CD4-positive, alpha-beta T cell (primary cell): ENCODE data around the gene PLCH2. TPM values are rescaled to one million over a fixed set of nuclear protein-coding genes. Genes with fewer than 3 reads are reported as not detected.

Source experiments
- ATAC-seq: fragments of 200-7000 bp; cut with Tn5 transposase; one replicate; pipeline ENCODE4 v1.10.0; 2022; ENCODE audit warnings: mild to moderate bottlenecking; ENCODE audit not compliant: poor library complexity
- CTCF ChIA-PET: fragments of 350-600 bp; sonication (Branson Sonifier 250); formaldehyde crosslinking; loops from one replicate; lab custom pipeline; 2021; ENCODE audit warnings: antibody characterized with exemption, inconsistent platforms; lab: Charles Lee
- POLR2A ChIA-PET: fragments of 350-600 bp; sonication (Branson Sonifier 250); formaldehyde crosslinking; loops from one replicate; lab custom pipeline; 2021; ENCODE audit warnings: antibody characterized with exemption, inconsistent platforms; lab: Charles Lee
- DNase-seq, 14 experiments: peaks; one replicate each; pipeline ENCODE4 v3.0.0-alpha.2; 2013 to 2020; ENCODE audit warnings: mixed read lengths in 2 of 14
- H3K27ac ChIP-seq, 2 donors: one replicate each; pipeline versions ENCODE4 v1.5.1 to v1.7.0; 2013; ENCODE audit warnings: low read length in 2 of 2, low read depth in 1 of 2, mild to moderate bottlenecking in 1 of 2
- H3K27me3 ChIP-seq, 2 experiments: 1 replicate in 1 of 2; 2 replicates in 1 of 2; pipeline versions ENCODE4 v1.6.1 to v1.7.0; 2013; ENCODE audit warnings: low read length in 2 of 2, control low read depth in 1 of 2, mild to moderate bottlenecking in 1 of 2, moderate library complexity in 1 of 2; ENCODE audit not compliant: insufficient read depth in 2 of 2, control insufficient read depth in 1 of 2
- H3K36me3 ChIP-seq: one replicate; pipeline ENCODE4 v1.6.1; 2013; ENCODE audit warnings: low read length, control low read depth; ENCODE audit not compliant: insufficient read depth
- H3K4me1 ChIP-seq: one replicate; pipeline ENCODE4 v1.6.1; 2013; ENCODE audit warnings: low read length, control low read depth; ENCODE audit not compliant: insufficient read depth
- H3K4me3 ChIP-seq: one replicate; pipeline ENCODE4 v1.5.1; 2013; ENCODE audit warnings: mild to moderate bottlenecking, low read length, moderate library complexity
- H3K9me3 ChIP-seq, 2 experiments: 1 replicate in 1 of 2; 2 replicates in 1 of 2; pipeline versions ENCODE4 v1.6.1 to v1.7.0; 2013; ENCODE audit warnings: low read length in 2 of 2, mild to moderate bottlenecking in 2 of 2, control low read depth in 1 of 2, moderate library complexity in 1 of 2; ENCODE audit not compliant: control insufficient read depth in 1 of 2, insufficient read depth in 1 of 2
- H3K27ac Mint-ChIP-seq: one replicate; pipeline ENCODE4 v1.8.0; 2020; ENCODE audit warnings: mixed read lengths
- H3K27me3 Mint-ChIP-seq: one replicate; pipeline ENCODE4 v1.8.0; 2021; ENCODE audit warnings: mixed read lengths
- H3K36me3 Mint-ChIP-seq: one replicate; pipeline ENCODE4 v1.8.0; 2021; ENCODE audit warnings: low read depth, mixed read lengths
- H3K4me1 Mint-ChIP-seq: one replicate; pipeline ENCODE4 v1.8.0; 2021; ENCODE audit warnings: low read depth, mixed read lengths
- H3K4me3 Mint-ChIP-seq: one replicate; pipeline ENCODE4 v1.8.0; 2020; ENCODE audit warnings: mild to moderate bottlenecking, mixed read lengths
- H3K9me3 Mint-ChIP-seq: one replicate; pipeline ENCODE4 v1.8.0; 2020; ENCODE audit warnings: mixed read lengths
- intact Hi-C, 2 experiments: fragments of 100-400 bp; cut with DNase I in 1 of 2; cut with micrococcal nuclease in 1 of 2; formaldehyde crosslinking; loops; one replicate each; pipeline versions ENCODE4 v1.15.1 to v1.9.0; 2023 to 2025; cut with DNase I, micrococcal nuclease
- total RNA-seq, 174 experiments: library from RNA in 2 of 174; stranded (reverse) in 2 of 174; gene quantifications; one replicate each; pipeline ENCODE4 v1.2.3 and lab custom pipeline; 2021 to 2026
- TF ChIP-seq, protein P1 (sequence below): fragments of 200-600 bp; IDR thresholded peaks from one replicate; pipeline ENCODE4 v1.8.0; 2022; ENCODE audit warnings: antibody characterized with exemption, mild to moderate bottlenecking

PLCH2 gene
- total RNA-seq, 2 experiments from 2014 or later = 47.6 to 48.1 TPM

DNA sequence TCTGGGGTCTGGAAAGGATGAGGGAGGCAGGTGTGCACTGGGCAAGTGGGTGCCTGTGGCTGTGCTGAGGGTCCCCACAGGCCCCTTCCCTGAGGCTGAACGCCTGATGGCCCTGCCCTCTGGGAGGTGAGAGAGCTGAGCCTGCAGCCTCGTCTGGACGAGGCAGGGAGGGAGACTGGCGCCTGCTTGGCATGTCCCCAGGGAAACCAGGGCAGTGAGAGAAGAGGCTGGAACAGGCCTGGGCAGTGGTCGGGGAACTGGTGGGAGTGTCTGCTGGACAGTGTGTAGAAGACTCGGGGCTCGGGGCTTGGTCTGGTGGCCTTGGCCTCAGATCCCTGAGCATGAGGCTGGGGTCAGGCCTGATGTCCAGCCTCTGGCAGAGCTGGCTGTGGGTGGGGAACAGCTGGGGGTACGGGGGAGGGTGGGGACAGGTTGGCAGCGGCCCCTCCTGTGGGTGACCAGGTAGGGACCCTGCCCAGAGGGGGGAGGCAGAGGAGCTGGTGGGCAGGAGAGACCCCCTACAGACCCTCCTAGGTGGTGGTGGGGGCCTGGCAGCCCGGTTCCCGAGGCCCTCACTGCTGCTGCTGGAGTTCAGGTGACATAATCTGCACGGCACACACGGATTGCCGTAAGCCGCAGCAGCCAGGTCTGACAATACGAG lies 30.8 kb upstream of the PLCH2 start:
- Histone ChIP-seq H3K4me3 (no peak overlapping the region), H3K27me3 (peaks cover 21 to 28% of the 10 kb centered on the region in 2 experiments), H3K9me3 (peaks cover 0 to 7% of the 10 kb centered on the region in 2 experiments), H3K36me3 (no peaks in the 10 kb centered on the region), H3K4me1 (peaks cover 11% of the 10 kb centered on the region), H3K27ac (no peak overlapping the region)
- ChIA-PET POLR2A (no interaction called here), CTCF (no interaction called here)
- ATAC-seq (no peak), DNase-seq (no peak)
- Mint-ChIP-seq H3K4me3 (no peak overlapping the region), H3K36me3 (no peaks in the 10 kb centered on the region), H3K27me3 (peaks cover 8% of the 10 kb centered on the region), H3K27ac (no peak overlapping the region), H3K4me1 (no peaks in the 10 kb centered on the region), H3K9me3 (no peaks in the 10 kb centered on the region)
- TF ChIP-seq, protein P1, sequence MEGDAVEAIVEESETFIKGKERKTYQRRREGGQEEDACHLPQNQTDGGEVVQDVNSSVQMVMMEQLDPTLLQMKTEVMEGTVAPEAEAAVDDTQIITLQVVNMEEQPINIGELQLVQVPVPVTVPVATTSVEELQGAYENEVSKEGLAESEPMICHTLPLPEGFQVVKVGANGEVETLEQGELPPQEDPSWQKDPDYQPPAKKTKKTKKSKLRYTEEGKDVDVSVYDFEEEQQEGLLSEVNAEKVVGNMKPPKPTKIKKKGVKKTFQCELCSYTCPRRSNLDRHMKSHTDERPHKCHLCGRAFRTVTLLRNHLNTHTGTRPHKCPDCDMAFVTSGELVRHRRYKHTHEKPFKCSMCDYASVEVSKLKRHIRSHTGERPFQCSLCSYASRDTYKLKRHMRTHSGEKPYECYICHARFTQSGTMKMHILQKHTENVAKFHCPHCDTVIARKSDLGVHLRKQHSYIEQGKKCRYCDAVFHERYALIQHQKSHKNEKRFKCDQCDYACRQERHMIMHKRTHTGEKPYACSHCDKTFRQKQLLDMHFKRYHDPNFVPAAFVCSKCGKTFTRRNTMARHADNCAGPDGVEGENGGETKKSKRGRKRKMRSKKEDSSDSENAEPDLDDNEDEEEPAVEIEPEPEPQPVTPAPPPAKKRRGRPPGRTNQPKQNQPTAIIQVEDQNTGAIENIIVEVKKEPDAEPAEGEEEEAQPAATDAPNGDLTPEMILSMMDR = no peak
- intact Hi-C loops = no loop called here

DNA sequence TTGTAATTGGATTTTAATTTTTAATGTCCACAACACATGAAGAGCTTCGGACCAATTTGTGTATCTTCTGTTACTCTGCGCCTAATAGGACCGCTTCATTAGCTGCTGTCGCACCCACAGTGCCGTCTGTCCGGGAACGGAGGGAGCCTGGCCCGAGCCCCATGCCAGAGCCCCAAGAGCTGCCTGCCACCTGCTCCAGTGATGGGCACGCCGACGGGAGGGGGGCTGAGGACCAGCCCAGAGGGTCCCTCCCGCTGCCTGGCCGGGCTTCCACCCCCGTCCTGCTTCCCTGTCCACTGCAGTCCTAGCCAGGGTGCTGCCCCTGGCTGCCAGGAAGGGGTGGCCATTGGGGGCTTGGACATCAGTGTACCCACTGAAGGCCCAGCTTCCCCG lies 30.3 kb upstream of the PLCH2 start:
- no peak for ATAC-seq
- POLR2A ChIA-PET = no interaction called here

GRCh38 chr1:2446394-2446793 lies 29.7 kb upstream of the PLCH2 start:
- TF ChIP-seq, protein P1 = no peak
- H3K27ac ChIP-seq = no peak overlapping the region
- DNase-seq = no peak
- ChIA-PET CTCF (no interaction called here), POLR2A (no interaction called here)
- peaks cover 11% of the 10 kb centered on the region for H3K4me1 ChIP-seq
- no peaks in the 10 kb centered on the region for H3K36me3 Mint-ChIP-seq
- H3K36me3 ChIP-seq = no peaks in the 10 kb centered on the region
- H3K27ac Mint-ChIP-seq = no peak overlapping the region
- H3K27me3 Mint-ChIP-seq = peaks cover 8% of the 10 kb centered on the region
- no peak overlapping the region for H3K4me3 ChIP-seq
- no peak for ATAC-seq
- H3K4me1 Mint-ChIP-seq = no peaks in the 10 kb centered on the region
- peaks cover 21 to 28% of the 10 kb centered on the region in 2 experiments for H3K27me3 ChIP-seq
- no peak overlapping the region for H3K4me3 Mint-ChIP-seq
- H3K9me3 ChIP-seq = no peaks in the 10 kb centered on the region
- H3K9me3 Mint-ChIP-seq = no peaks in the 10 kb centered on the region
- intact Hi-C loops = no loop called here

More for the DNA sequence above, 30.3 kb upstream of the PLCH2 start:
- Mint-ChIP-seq H3K27me3 (peaks cover 8% of the 10 kb centered on the region), H3K4me1 (no peaks in the 10 kb centered on the region), H3K4me3 (no peak overlapping the region), H3K9me3 (no peaks in the 10 kb centered on the region), H3K36me3 (no peaks in the 10 kb centered on the region), H3K27ac (no peak overlapping the region)
- TF ChIP-seq, protein P1 = no peak
- intact Hi-C loops = no loop called here
- CTCF ChIA-PET = no interaction called here
- H3K4me1 ChIP-seq = peaks cover 11% of the 10 kb centered on the region
- DNase-seq = no peak
- H3K36me3 ChIP-seq = no peaks in the 10 kb centered on the region
- no peak overlapping the region for H3K4me3 ChIP-seq
- peaks cover 0 to 3% of the 10 kb centered on the region in 2 experiments for H3K9me3 ChIP-seq
- H3K27ac ChIP-seq = no peak overlapping the region
- peaks cover 21 to 28% of the 10 kb centered on the region in 2 experiments for H3K27me3 ChIP-seq
